ENCODE data around the gene CACNG1. TPM values are rescaled to one million over a fixed set of nuclear protein-coding genes. Genes with fewer than 3 reads are reported as not detected.

Gene CACNG1, protein sequence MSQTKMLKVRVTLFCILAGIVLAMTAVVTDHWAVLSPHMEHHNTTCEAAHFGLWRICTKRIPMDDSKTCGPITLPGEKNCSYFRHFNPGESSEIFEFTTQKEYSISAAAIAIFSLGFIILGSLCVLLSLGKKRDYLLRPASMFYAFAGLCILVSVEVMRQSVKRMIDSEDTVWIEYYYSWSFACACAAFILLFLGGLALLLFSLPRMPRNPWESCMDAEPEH
- not detected in 2 replicates for total RNA-seq

DNA sequence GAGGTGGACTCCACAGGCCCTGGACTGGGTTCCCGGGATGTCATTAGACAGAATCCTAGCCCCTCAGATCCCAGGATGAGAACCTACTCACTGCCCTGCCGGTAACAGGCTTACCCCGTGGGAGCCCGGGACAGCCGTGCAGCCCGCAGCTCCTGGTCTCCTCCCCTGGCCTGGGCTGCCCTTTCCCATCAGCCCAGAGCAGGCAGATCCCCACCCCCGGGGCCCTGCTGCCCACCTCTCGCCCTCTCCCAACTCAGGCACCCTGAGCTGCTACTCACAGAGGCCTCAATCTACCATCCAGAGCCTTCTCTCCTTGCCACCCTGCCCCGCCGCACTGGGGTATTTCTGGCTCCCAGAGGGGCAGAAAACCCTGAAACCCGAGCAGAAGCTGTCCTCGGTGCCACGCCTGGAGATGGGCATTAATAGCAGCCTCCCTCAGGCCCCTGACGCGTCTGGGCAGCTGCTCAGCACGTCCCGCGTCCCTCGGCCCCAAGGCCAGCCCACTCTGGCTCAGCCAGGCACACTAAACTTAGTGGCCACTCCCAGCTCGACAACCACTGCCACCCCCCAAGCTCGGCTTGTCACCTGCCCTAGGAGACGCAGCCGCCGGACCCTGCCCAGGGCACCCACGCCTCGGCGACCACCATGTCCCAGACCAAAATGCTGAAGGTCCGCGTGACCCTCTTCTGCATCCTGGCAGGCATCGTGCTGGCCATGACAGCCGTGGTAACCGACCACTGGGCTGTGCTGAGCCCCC lies at the start of gene CACNG1:
Gene CACNG1, plus strand, starts transcription at position 539 of the 757 bp plus-strand sequence. Its CDS starts 107 bp downstream, at position 646.
- no peak for DNase-seq (ENCODE audit: extremely low read depth, low read depth, low spot score)

DNA sequence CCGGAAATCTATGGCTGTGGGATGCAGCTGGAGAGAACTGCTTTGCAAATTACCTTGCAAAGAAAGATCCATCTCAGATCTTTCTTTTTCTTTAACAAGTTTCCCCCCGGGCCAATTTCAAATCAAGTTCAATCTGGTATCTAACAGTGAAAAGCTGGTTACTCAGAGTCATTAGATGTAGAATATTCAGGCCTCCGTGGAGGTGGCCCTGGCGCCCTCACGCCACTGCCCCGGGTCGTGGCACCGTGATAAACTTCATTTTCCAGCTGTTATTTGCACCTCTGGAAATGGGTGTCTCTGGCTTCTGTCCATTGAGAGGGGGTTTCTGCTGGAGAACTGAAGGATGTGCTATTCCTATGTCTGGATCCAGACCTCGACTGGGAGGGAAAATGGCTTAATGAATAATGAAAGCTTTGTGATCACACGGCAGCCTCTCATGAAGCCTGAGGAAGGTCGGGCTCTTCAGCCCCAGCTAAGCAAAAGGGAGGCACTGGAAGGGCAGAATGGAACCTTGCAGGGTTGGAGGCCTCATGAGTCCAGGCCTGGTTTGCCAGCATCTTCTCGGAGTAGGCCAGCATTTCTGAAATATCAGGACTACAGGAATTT lies 49.3 kb upstream of the CACNG1 start:
- DNase-seq (ENCODE audit: extremely low read depth, low read depth, low spot score) = no peak

DNA sequence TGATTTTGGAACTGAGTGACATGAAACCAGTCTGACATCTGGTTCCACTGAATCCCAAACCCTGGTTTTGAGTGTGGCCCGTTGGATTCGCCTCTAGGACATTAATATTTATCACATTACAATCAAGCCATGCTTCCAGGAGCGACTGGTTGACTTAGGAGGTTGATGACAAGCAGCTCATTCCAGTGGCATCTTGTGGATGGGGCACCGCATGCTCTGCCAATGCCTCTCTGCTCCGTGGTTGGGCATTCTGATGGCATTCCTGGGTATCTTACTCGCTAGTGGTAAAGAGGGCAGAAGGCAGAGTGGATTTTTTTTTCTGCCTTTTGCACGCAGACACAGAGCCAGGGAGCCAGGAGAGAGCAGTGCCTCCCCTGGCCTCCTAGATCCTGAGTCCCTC lies 48.4 kb upstream of the CACNG1 start:
- DNase-seq (ENCODE audit: extremely low read depth, low read depth, low spot score) = no peak

DNA sequence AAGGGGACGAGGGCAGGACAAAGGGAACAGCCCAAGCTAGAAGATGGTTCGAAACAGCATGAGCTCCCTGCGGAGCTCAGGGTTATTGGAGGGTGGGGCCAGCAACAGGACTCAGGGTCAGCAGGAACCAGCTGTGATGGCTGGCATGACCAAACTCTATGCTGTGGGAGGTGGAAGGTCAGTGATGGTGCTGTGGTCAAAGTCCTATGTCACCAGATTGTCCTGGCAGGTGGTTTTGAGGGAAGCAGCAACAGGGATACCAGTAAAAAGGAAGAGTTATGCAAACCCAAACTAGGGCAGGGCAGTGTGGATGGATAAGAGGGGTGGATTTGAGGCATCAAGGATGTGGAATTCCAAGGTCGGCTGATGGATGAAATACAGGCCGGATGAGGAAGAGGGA lies 47.4 kb upstream of the CACNG1 start:
- DNase-seq (ENCODE audit: extremely low read depth, low read depth, low spot score) = no peak

DNA sequence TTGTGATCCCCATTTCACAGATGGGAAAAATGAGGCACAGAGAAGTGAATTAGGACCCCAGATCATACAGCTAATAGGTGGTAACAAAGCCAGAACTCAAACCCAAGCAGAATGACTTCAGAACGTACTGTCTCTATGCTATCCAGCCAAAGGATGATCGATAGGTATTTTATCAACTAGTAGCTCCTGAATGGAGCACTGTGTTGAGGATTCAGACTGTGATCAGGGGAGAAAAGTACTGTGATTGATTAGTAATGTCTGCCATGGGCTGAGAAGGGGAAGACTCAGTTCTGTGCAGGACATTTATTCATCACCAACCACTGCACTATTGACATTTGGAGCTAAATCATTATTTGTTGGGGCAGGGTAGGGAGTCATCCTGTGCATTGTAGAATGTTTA lies 41.1 kb upstream of the CACNG1 start:
- DNase-seq (ENCODE audit: extremely low read depth, low read depth, low spot score) = no peak

DNA sequence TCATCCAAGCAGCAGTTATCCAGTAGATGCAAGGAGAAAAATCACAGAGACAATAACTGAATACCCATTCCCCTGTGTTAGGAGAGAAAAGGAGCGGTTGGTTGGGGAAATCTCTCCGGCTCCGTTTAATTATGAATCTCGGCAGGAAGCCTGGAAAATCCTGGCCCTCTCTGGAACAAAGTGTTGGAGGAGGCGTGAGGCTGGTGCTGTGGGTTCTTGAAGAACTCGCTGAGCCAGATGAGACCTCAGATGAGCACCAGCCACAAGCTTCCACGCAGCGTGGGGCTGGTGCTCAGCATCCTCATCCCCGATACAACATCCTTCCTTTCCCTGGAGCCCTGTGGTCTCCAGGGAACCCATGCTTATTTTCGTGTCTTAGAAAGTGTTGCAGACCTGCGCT lies 40.2 kb upstream of the CACNG1 start:
- no peak for DNase-seq (ENCODE audit: extremely low read depth, low read depth, low spot score)

DNA sequence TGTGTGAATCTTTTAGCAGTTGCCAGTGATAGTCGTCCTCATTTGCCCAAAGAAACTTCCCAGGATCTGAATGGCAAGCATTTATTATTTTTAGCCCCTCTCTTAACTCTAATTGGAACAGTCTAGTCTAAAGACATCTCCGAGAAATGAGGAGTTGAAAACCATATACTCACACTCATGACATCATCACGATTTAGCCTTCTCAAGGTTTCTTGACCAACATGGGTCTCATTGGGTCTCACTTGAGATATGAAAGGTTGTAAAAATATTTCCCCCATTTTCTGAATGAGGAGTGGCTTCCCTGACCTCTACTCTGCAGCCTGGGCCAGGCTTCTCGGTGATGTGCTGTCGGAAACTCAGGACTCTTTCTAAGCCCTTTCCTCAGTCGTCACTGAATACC lies 37.1 kb upstream of the CACNG1 start:
- no peak for DNase-seq (ENCODE audit: extremely low read depth, low read depth, low spot score)

DNA sequence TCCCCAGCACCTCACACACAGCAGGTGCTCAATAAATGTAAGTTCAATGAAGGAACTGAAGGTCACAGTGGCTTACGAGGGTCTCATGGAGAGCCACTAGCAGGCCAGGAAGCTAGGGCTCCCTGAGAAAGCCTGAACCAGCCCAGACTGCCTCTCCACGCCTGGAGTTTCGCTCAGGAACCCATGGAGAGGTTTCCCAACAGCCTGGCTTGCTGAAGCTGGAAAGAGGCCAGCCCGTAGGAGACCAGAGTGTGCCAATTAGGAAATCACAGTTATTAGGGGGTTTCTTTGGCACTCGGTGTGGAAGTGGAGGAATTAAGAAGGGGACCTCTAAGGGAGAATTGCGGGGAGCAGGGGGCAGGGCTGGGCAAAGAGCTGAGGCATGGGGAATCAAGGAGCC lies 36.3 kb upstream of the CACNG1 start:
- DNase-seq (ENCODE audit: extremely low read depth, low read depth, low spot score) = no peak

DNA sequence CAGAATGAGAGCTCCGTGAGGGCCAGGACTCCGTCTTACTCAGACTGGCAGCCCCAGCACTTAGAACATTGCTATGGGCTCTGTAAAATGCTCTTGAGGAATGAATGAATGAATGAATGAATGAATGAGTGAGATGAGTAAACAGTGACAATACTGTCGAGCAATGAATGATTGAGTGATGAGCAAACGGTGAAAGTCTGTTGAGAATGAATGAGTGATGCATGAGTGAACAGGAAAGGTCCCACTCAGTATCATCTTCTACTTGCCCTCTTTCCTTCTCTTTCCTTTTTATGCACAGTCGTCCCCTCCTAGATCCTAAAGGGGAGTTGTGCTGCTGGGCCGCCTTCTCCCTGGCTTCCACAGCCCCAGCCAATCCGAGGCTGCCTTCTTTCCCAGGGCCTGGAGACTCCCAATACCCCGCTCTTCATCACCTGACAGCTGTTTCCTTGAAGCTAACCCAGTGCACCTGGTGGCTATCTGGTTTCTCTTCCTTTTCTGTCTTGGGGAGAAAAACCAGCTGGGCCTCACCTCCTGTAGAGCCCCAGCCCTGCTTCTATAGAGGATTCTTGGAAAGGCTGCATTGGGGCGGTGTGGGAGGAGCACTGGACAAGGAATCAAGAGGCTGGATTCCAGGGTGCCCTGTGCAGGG lies 32.7 kb upstream of the CACNG1 start:
- DNase-seq (ENCODE audit: extremely low read depth, low read depth, low spot score) = no peak

DNA sequence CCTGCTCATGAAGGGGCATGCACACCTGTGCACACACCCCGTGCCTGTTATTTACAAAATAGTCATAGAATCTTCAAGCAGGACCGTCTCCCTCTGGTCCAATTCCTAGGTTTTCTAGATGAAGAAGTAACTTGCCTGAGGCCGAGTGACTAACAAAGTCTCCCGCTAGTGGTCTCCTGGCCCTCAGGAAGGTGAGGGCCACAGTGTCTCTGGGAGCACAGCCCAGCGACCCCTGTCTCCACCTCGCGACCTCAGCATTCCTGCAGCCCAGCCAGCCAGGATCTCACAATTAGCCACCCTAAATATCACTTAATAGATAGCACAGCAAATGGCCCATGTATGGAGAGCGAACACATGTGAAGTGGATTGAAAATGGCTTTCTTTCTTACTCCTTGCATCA lies 30.5 kb upstream of the CACNG1 start:
- DNase-seq (ENCODE audit: extremely low read depth, low read depth, low spot score) = no peak

DNA sequence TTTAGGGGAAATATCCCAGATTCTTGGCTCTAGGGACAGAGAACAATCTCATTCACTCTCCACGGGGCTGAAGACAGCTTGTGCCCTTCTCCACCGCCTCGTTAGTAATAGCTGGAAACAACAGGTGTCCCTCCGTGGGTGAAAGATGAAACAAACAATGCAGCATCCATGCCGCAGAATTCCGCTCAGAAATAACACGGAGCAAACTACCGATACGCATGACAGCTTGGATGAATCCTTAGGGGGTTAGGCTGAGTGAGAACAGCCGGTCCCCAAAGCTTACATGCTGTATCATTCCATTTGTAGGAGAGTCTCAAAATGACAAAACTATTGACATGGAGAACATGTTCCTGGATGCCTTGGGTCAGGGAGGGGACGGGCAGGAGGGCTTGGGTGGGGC lies 29.4 kb upstream of the CACNG1 start:
- no peak for DNase-seq (ENCODE audit: extremely low read depth, low read depth, low spot score)

DNA sequence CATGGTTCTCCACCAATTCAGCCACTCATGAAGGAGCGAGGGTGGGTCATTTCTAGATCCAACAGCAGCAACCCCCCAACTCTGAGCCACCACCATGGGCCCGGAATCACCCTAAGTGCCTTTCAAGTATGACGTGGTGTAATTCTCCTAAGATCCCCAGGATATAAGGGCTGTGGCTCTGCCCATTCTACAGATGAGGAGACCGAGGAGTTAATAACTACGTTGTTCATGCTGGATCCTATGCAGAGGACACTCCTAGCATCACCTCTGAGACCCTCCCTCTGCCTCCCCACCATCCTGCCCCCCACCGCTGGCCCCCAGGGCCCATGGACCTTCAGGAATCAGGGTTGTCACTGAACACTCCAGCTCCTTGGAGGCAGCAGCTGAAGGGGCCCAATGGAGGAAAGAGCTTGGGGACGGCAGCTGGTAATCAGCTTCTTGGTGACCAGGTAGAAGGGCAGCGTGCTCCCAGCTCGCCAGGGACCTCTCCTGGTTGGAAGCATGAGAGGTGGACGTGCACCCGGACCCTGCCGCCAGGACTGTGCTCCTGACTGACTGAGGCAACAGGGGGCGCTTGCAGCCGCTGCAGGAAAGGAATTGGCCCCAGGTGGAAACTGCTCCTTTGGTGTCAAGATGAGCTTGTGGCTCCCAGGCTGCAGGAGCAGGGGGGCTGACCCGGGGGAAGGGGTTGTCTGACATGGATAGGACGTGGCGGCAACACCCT lies 28.2 kb upstream of the CACNG1 start:
- no peak for DNase-seq (ENCODE audit: extremely low read depth, low read depth, low spot score)

DNA sequence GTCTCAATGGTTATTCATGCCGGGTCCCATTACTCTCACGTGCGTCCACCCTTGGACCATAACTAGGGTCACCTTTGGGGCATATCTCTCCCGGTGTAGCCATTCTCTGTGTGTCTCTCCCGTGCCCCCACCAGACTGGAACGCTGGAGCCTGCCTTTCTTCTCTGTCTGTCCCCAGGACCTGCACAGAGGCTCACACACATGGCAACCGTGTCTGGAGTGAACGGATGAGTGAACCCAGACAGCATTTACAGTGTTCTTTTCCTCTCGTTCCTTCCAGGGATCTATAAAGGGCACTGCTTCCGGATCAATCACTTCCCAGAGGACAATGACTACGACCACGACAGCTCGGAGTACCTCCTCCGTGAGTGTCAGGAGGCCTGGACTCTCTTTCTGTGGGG lies 26.4 kb upstream of the CACNG1 start:
- no peak for DNase-seq (ENCODE audit: extremely low read depth, low read depth, low spot score)

DNA sequence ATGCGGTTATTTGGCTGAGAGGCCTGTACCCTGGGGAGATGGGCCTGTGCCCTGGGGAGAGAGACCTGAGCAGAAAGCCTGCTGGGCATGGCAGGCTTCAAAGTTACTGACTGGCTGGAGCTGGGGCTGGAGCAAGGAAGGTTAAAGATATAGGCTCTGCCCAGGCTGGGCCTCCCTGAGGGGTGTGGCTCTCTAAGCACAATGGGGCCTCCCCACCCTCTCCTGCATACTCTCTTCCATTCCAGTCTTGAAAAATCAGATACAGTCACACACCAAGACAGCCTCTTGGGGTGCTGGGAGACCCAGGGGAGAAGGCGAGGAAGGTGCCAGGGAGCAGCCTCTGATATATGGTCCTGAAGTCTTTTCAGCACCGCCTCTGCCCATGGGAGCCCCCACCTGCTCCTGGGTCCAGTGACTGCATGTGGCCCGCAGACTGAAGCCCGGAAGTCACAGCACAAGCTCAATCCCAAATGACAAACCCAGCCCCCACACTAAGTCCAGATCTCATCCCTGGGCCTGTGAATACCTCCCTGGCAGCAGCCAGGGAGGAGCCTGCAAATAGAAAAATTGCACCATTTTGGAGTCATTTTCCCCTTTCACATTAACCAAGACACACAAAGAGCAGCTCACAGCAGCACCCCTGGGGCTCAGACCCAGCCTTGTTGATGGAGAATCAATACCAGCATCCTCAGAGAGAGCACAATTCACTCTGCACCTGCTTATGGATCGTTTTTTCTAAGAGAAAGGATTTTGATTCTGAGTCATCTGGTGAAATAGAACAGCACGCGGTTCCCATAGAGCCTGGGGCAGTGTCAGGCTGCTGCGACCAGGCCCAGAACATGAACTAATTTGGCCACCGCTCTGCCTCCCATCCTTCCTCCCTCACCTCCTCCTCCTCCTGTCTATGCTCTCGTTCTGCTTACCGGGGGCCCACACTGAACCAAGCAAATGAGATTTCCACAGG lies 25.6 kb upstream of the CACNG1 start:
- no peak for DNase-seq (ENCODE audit: extremely low read depth, low read depth, low spot score)

DNA sequence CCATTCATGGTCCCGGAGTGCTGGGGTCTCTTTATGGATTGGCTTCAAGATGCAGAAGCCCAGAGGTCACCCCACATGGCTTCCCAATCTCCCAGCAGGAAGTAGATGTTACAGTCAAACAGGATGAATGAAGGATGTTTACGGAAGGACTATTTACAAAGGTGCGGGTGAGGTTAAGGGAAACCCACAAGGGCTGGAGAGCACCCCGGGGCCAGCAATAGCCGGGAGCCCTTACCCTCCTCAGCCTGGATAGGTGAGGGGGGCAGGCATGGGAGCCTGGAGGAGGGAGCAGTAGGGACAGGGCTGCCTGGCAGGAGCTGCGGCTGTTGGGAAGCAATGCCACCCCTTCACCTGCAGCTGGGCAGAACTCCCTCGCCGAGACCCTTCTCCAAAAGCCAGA lies 24.5 kb upstream of the CACNG1 start:
- DNase-seq (ENCODE audit: extremely low read depth, low read depth, low spot score) = no peak

DNA sequence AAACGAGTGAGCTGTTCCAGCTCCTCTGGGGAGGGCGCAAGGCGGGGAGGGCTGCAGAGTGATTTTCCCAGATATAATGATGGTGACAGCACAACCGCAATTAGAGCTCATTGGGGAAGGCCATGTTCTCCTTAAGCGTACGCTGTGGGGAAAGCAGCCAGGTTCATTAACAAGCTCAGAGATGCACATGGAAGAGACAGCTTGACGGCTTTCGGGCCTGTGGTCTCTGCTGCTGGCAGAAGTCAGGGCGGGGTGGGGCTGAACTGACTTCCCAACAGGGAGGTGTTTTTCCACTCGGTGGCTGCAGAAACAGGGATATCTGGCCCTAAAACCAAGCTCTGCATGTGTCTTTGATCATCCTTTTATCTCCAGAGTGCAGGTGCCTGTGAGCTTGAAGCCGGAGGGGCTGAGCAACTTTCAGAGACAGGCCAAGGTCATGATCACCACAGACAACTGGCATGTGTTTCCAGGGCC lies 24.0 kb upstream of the CACNG1 start:
- no peak for DNase-seq (ENCODE audit: extremely low read depth, low read depth, low spot score)

DNA sequence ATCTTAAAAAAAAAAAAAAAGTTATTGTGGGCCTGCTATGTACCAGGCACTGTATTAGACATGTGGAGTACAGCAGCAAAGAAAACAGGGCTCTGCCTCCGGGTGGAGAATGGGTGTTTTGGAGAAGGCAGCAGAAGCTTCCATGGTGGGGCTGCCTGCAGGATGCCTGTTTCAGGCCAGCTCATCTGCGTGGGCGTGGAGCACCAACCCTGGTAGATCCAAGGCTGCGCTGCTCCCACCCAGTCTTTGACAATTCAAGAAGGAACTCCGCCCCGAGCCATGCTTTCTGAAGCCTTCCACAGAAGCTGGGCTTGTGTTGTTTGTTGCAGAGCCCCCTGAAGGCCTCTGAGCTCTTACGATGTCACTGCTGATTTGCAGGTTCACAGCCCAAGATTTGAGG lies 23.2 kb upstream of the CACNG1 start:
- DNase-seq (ENCODE audit: extremely low read depth, low read depth, low spot score) = no peak

DNA sequence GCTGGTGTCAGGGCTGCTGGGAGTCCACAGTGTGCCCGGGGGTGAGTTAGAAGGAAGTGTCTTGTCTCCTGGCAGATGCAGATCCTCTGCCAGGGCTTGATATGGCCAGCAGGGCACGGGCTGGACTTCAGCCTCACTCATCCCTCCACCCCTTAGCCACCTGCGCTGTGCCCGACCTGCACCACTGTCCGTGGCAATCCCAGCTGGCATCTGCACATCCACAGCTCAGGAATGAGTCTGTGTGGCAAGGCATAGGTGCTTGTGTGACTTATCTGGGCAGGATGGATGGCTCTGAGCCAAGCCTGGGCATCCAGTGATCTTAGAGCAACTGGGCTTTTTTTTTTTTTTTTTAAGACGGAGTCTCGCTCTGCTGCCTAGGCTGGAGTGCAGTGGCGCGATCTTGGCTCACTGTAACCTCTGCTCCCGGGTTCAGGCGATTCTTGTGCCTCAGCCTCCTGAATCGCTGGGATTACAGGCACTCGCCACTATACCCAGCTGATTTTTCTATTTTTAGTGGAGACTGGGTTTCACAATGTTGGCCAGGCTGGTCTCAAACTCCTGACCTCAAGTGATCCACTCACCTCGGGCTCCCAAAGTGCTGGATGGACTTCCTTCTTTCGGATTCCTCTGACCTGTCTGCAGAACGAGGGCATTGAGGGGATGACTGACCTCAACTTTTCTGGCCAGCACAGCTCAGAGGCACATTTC lies 22.5 kb upstream of the CACNG1 start:
- no peak for DNase-seq (ENCODE audit: extremely low read depth, low read depth, low spot score)

DNA sequence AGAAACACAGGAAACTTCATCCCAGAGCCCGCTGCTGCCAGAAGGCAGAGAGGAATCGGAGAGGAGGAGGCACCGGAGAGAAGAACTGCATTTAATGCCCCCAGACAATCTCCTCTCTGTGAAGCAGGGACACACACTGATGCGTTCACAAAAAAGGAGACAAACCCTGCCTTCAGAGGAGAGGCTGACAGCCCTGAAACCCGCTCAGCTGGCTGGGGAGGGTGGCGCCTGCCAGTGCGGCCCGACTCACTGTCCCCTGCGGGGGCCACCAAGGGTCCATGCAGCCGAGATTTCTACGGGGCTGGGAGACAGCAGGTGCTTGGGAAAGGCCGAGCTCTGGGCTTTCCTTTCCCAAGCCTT lies 21.9 kb upstream of the CACNG1 start:
- DNase-seq (ENCODE audit: extremely low read depth, low read depth, low spot score) = no peak

Data from glomerular endothelial cell (primary cell).